Cerebellar nuclear complex (tissue), 1 donor: ENCODE data around the gene HUS1.
A peak's percentile ranks its signal among the peaks of the same experiment; 100 is the strongest.

ENCODE experiments used
- DNase-seq, 2 experiments: peaks; one replicate each; lab custom pipeline; 2025; lab: John Stamatoyannopoulos, UW

HUS1 gene

GRCh38 chr7:47979832-47980181 is 392 bp upstream of the HUS1 start:
- no peak for DNase-seq

- no peak for DNase-seq
Measured at GRCh38 chr7:47978790-47979144, 648 bp downstream of the HUS1 start.

- DNase-seq: no peak
Measured at GRCh38 chr7:47973739-47974138, 5.7 kb downstream of the HUS1 start.

GRCh38 chr7:47970761-47971160 is 8.7 kb downstream of the HUS1 start:
- DNase-seq: no peak

GRCh38 chr7:47968847-47969774 is 10.3 kb downstream of the HUS1 start:
- DNase-seq: peak in 1 of 2 experiments; percentile 30

- DNase-seq: no peak
Measured at GRCh38 chr7:47967708-47968107, 11.7 kb downstream of the HUS1 start.

- DNase-seq: no peak
Measured at GRCh38 chr7:47967123-47967522, 12.3 kb downstream of the HUS1 start.

- no peak for DNase-seq
Measured at GRCh38 chr7:47965456-47965855, 14.0 kb downstream of the HUS1 start.

- no peak for DNase-seq
Measured at GRCh38 chr7:47962262-47962661, 17.2 kb downstream of the HUS1 start.

GRCh38 chr7:47957156-47957555 is 22.3 kb downstream of the HUS1 start:
- DNase-seq: no peak

- DNase-seq: no peak
Measured at GRCh38 chr7:47956220-47956619, 23.2 kb downstream of the HUS1 start.

GRCh38 chr7:47954231-47954911 is 25.0 kb downstream of the HUS1 start:
- no peak for DNase-seq

- no peak for DNase-seq
Measured at GRCh38 chr7:47953822-47954221, 25.6 kb downstream of the HUS1 start.

- DNase-seq: no peak
Measured at GRCh38 chr7:47952224-47952623, 27.2 kb downstream of the HUS1 start.

GRCh38 chr7:47951374-47951773 is 28.0 kb downstream of the HUS1 start:
- no peak for DNase-seq

- no peak for DNase-seq
Measured at GRCh38 chr7:47950714-47951113, 28.7 kb downstream of the HUS1 start.

- DNase-seq: no peak
Measured at GRCh38 chr7:47949703-47950102, 29.7 kb downstream of the HUS1 start.

GRCh38 chr7:47948141-47948790 is 31.1 kb downstream of the HUS1 start, which contains the start of gene PKD1L1:
PKD1L1 (minus strand) TSS chr7:47948466; CDS start chr7:47948440, 26 bp downstream.
- DNase-seq: no peak

- DNase-seq: no peak
Measured at GRCh38 chr7:47947355-47947749, 32.1 kb downstream of the HUS1 start.

GRCh38 chr7:47946581-47947354 is 32.6 kb downstream of the HUS1 start:
- DNase-seq: no peak

- no peak for DNase-seq
Measured at GRCh38 chr7:47945261-47946015, 34.0 kb downstream of the HUS1 start.
